Hepatic stellate cell (primary cell): ENCODE data around the gene TMEM208.

ENCODE experiments used
- DNase-seq: peaks from one replicate; pipeline ENCODE4 v3.0.0; 2011; ENCODE audit warnings: low spot score

TMEM208 gene

DNA sequence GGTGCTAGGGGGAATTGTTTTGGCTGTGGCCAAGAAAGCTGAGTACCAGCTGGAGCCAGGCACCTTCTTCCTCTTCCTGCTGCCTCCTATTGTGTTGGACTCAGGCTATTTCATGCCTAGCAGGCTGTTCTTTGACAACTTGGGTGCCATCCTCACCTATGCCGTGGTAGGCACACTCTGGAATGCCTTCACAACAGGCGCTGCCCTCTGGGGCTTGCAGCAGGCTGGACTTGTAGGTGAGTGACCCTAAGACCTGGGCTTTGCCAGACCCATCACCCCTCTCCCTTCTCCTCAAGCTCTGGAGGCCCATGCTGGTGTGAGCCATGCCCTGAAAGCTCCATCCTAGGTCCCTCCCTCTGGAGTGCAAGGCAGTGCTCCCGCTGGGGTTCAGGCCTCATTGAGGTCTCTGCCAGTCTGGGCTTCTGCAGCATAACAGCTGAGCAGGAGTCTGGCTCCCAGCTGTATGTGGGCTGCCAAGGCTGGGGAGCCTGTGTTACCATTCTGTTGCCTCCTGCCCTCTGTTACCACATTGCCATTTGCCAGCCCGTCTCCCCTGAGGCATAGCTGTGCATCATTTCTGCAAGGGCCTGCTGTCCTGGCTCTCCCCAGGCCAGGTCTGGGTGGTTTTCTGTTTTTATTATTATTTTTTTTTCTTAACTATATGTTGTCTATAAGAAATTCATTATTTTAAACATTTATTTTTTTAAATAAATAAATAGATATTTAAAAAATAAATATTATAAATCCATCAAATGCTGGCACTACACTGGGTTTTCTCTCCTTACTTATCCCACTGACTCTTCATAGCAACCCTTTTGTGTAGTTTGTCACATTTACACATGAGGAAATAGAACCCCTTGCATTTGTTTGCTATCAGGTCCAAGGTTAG, 25.9 kb downstream of the TMEM208 start:
- DNase-seq, result no peak

GRCh38 chr16:67254801-67255552, 28.0 kb downstream of the TMEM208 start:
- DNase-seq, result no peak

DNA sequence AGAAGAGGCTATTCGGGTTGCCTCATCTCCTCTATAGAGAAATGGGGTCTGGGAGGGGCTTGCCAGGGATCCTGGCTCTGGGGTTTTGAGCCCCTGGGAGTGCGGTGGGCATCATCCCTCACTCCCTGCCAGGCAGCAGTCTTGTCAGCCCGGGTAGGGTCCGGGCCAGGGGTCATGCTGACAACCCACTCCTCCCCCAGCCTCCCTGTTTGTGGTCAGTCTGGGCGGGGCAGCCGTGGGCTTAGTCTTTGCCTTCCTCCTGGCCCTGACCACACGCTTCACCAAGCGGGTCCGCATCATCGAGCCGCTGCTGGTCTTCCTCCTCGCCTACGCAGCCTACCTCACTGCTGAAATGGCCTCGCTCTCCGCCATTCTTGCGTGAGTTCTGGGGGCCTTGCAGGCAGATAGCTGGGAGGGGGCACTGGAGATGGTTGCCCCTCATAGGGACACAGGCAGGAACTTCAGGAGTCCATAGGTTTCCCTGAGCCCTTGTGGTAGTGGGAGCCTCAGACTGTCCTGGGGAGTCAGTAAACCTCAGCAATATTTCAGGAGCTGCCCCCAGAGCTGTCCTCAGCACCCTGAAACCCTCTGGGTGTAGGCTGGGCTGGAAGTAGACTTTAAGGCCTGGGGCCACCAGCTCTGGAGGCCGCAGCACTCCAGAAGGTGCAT, 28.8 kb downstream of the TMEM208 start:
- no peak for DNase-seq

GRCh38 chr16:67256701-67257230, 29.8 kb downstream of the TMEM208 start:
- no peak for DNase-seq

DNA sequence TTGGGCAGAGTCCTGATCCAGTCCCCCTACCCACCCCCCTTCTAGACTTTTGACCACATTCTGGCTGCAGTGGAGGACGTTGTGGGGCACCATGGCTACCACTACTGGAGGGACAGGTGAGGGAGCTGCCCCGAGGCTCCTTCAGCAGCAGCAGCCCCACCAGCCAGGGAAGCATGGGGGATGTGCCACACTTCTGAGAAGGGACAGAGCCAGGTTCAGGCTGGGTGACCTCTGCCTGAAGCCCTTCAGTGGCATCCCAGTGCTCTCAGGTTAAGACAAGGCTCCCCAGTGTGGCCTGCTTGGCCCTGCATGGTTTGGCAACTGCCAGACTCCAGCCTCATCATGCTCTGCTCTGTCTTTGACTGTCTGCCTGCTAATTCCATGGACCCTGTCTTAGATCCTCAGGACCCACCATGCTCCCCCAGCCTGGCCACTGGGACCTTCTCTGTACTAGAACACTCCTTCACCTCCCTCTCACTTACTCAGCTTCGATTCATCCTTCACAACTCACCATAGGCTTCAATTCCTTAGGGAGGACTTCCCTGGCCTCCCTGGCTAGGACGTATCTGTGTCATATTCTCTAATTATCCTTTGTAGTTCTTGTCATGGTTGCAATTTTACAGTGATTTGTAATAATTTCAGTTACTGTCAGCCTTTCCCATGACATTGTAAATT, 30.7 kb downstream of the TMEM208 start:
- no peak for DNase-seq

GRCh38 chr16:67258161-67258835, 31.4 kb downstream of the TMEM208 start:
- DNase-seq, result no peak

GRCh38 chr16:67259705-67260104, 32.8 kb downstream of the TMEM208 start:
- DNase-seq, result no peak

- peak; percentile 55 for DNase-seq
Measured at GRCh38 chr16:67260426-67261063, 33.6 kb downstream of the TMEM208 start.

- DNase-seq, result no peak
Measured at GRCh38 chr16:67263201-67263600, 36.3 kb downstream of the TMEM208 start.

DNA sequence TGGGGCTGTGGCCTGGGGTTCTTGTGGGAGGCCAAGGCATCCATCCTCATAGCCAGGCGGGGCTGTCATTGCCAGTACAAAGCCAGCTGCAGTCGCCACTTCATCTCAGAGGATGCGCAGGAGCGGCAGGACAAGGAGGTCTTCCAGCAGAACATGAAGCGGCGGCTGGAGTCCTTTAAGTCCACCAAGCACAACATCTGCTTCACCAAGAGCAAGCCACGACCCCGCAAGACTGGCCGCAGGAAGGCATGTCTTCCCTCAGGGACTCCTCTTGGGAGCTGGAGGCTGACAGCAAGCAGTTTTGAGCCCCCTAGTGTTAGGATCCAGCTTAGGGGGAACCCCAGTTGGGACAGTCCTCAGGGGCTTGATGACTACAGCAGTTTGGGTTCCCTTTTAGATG, 37.3 kb downstream of the TMEM208 start:
- no peak for DNase-seq

GRCh38 chr16:67264866-67265265, 37.9 kb downstream of the TMEM208 start:
- DNase-seq, result no peak

GRCh38 chr16:67265834-67266233, 38.9 kb downstream of the TMEM208 start:
- no peak for DNase-seq

GRCh38 chr16:67268136-67268579, 41.2 kb downstream of the TMEM208 start:
- DNase-seq, result peak; percentile 75

DNA sequence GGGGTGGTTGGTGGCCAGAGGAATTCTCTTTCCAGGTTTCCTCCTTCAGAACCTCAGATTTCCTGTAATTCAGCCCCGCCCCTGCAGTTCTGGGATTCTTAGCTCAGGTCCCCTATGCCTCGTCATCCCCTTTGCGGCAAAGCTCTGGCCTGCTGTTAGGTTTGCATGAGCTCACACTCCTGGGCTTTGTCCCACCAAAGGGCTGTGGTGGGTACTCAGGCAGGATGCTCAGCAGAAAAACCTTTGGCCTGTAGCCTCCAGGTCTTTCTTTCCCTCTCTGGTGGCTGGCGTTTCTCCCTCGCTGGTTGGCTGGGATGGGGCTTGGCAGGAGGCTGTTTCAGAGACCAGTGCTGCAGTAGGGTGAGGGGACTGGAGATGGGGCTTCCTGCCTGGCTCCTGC, 42.8 kb downstream of the TMEM208 start:
- DNase-seq, result no peak

GRCh38 chr16:67270931-67271338, 44.0 kb downstream of the TMEM208 start:
- no peak for DNase-seq

- no peak for DNase-seq
Measured at GRCh38 chr16:67271446-67271845, 44.5 kb downstream of the TMEM208 start.

GRCh38 chr16:67275321-67275720, 48.4 kb downstream of the TMEM208 start:
- DNase-seq, result no peak

GRCh38 chr16:67277294-67277998, 50.5 kb downstream of the TMEM208 start:
- peak; percentile 98 for DNase-seq

GRCh38 chr16:67277999-67278772, 51.3 kb downstream of the TMEM208 start:
- peak; percentile 90 for DNase-seq
